CD14-positive monocyte (primary cell): Measurements from ENCODE around the gene TFEC. TPM values are rescaled to one million over a fixed set of nuclear protein-coding genes. Genes with fewer than 3 reads are reported as not detected.

Experiments
- DNase-seq, 3 donors: peaks; one replicate each; pipeline ENCODE4 v3.0.0-alpha.2; 2011 to 2022
- H2AFZ ChIP-seq: 2 replicates; pipeline ENCODE4 v1.6.0; 2012; ENCODE audit warnings: mild to moderate bottlenecking, low read depth, low read length, inconsistent platforms; ENCODE audit not compliant: insufficient read depth, poor library complexity, severe bottlenecking
- H3K27ac ChIP-seq, 2 donors: 1 replicate in 1 of 2; 2 replicates in 1 of 2; pipeline ENCODE4 v1.5.1; 2012 to 2013; ENCODE audit warnings: low read length in 2 of 2, control low read depth in 1 of 2, inconsistent platforms in 1 of 2, low read depth in 1 of 2, mild to moderate bottlenecking in 1 of 2
- H3K27me3 ChIP-seq, 2 donors: one replicate each; pipeline versions ENCODE4 v1.6.0 to v1.6.1; 2011 to 2013; ENCODE audit warnings: low read length in 2 of 2; ENCODE audit not compliant: control insufficient read depth in 2 of 2, insufficient read depth in 2 of 2
- H3K36me3 ChIP-seq, 2 donors: replicated peaks in 1 of 2; 1 replicate in 1 of 2; 2 replicates in 1 of 2; pipeline versions ENCODE4 v1.5.1 to v1.6.1; 2012 to 2013; ENCODE audit warnings: low read length in 2 of 2, control low read depth in 1 of 2, inconsistent platforms in 1 of 2, mild to moderate bottlenecking in 1 of 2; ENCODE audit not compliant: insufficient read depth in 2 of 2, control insufficient read depth in 1 of 2
- H3K4me1 ChIP-seq, 2 donors: 1 replicate in 1 of 2; 2 replicates in 1 of 2; pipeline versions ENCODE4 v1.5.1 to v1.6.1; 2012 to 2013; ENCODE audit warnings: low read length in 2 of 2, control low read depth in 1 of 2, inconsistent platforms in 1 of 2, mild to moderate bottlenecking in 1 of 2, moderate library complexity in 1 of 2; ENCODE audit not compliant: insufficient read depth in 2 of 2, control insufficient read depth in 1 of 2
- H3K4me2 ChIP-seq: replicated peaks from 2 replicates; pipeline ENCODE3; 2012; ENCODE audit warnings: low read length, moderate library complexity, mild to moderate bottlenecking; ENCODE audit not compliant: poor library complexity, severe bottlenecking; ENCODE audit errors: extremely low read depth
- H3K4me3 ChIP-seq, 3 experiments: fragments of 200-600 bp in 1 of 3; sonication (generic) in 1 of 3; replicated peaks in 1 of 3; 1 replicate in 2 of 3; 2 replicates in 1 of 3; pipeline ENCODE4 v1.5.1; 2011 to 2013; ENCODE audit warnings: low read length in 3 of 3, mild to moderate bottlenecking in 3 of 3, control low read depth in 2 of 3, low read depth in 2 of 3, inconsistent platforms in 1 of 3, moderate library complexity in 1 of 3
- H3K79me2 ChIP-seq: 2 replicates; pipeline ENCODE4 v1.6.0; 2012; ENCODE audit warnings: mild to moderate bottlenecking, control low read depth, inconsistent platforms, low read length, moderate library complexity; ENCODE audit not compliant: insufficient read depth
- H3K9ac ChIP-seq: 2 replicates; pipeline ENCODE4 v1.6.0; 2017; ENCODE audit warnings: low read length, mild to moderate bottlenecking; ENCODE audit not compliant: insufficient read depth, poor library complexity, severe bottlenecking
- H3K9me3 ChIP-seq, 2 donors: replicated peaks in 1 of 2; 1 replicate in 1 of 2; 2 replicates in 1 of 2; pipeline versions ENCODE4 v1.5.1 to v1.6.1; 2012 to 2013; ENCODE audit warnings: low read length in 2 of 2, control low read depth in 1 of 2; ENCODE audit not compliant: control insufficient read depth in 1 of 2, insufficient read depth in 1 of 2
- H4K20me1 ChIP-seq: 2 replicates; pipeline ENCODE4 v1.6.0; 2012; ENCODE audit warnings: mild to moderate bottlenecking, low read length, control low read depth, moderate library complexity; ENCODE audit not compliant: insufficient read depth
- H3K27ac Mint-ChIP-seq, 7 donors: one replicate each; pipeline ENCODE4 v1.8.0; 2020; ENCODE audit warnings: mild to moderate bottlenecking in 7 of 7, mixed read lengths in 7 of 7, moderate library complexity in 6 of 7, inconsistent platforms in 2 of 7
- H3K27me3 Mint-ChIP-seq, 3 donors: one replicate each; pipeline ENCODE4 v1.8.0; 2021 to 2022; ENCODE audit warnings: low read depth in 3 of 3, mild to moderate bottlenecking in 3 of 3, mixed read lengths in 3 of 3, moderate library complexity in 3 of 3, inconsistent platforms in 1 of 3
- H3K36me3 Mint-ChIP-seq, 2 donors: one replicate each; pipeline ENCODE4 v1.8.0; 2020; ENCODE audit warnings: mixed read lengths in 2 of 2, inconsistent platforms in 1 of 2, mild to moderate bottlenecking in 1 of 2
- H3K4me1 Mint-ChIP-seq: one replicate; pipeline ENCODE4 v1.8.0; 2020; ENCODE audit warnings: mild to moderate bottlenecking, mixed read lengths
- H3K4me3 Mint-ChIP-seq, 2 donors: one replicate each; pipeline ENCODE4 v1.8.0; 2020; ENCODE audit warnings: mild to moderate bottlenecking in 2 of 2, mixed read lengths in 2 of 2, moderate library complexity in 1 of 2
- H3K9me3 Mint-ChIP-seq, 7 donors: one replicate each; pipeline ENCODE4 v1.8.0; 2020 to 2022; ENCODE audit warnings: mixed read lengths in 7 of 7, mild to moderate bottlenecking in 6 of 7, moderate library complexity in 6 of 7, inconsistent platforms in 2 of 7
- CTCF ChIP-seq: fragments of 200-600 bp; IDR thresholded peaks from one replicate; pipeline ENCODE4 v1.8.0; 2022; ENCODE audit warnings: antibody characterized with exemption, mild to moderate bottlenecking
- WGBS: methylation state at CpG from one replicate; pipeline ENCODE4 v1.1.5; 2013; ENCODE audit warnings: missing lambda C conversion rate; ENCODE audit not compliant: insufficient coverage; 5-methylcytosine and 5-hydroxymethylcytosine counted together
- intact Hi-C, 2 donors: fragments of 100-400 bp; cut with micrococcal nuclease; formaldehyde crosslinking; loops; one replicate each; pipeline versions ENCODE4 v1.15.0 to v1.15.1; 2023
- polyA plus RNA-seq, 3 donors: library from polyadenylated mRNA; depleted of rRNA in 1 of 3; unstranded in 2 of 3; stranded (reverse) in 1 of 3; fragments of 300-500 nt in 2 of 3; fragments of >200 nt in 1 of 3; fragmentation: Illumina TruSeq in 2 of 3; gene quantifications; 1 replicate in 2 of 3; 2 replicates in 1 of 3; pipeline ENCODE4 v1.2.3, GENCODE V29; 2012 to 2021

TFEC gene
- polyA plus RNA-seq, 3 donors = 13.3 to 55.9 (median 17.4) TPM

GRCh38 chr7:115906731-115907130 lies 123.8 kb downstream of the TFEC start:
- Histone ChIP-seq H3K79me2 (no peaks in the 10 kb centered on the region), H3K9me3 (no peaks in the 10 kb centered on the region), H3K36me3 (no peaks in the 10 kb centered on the region), H3K27ac (no peak overlapping the region), H3K27me3 (no peaks in the 10 kb centered on the region), H2AFZ (no peak overlapping the region), H3K4me1 (peaks cover 6 to 13% of the 10 kb centered on the region in 2 donors), H3K4me3 (no peak overlapping the region), H4K20me1 (no peaks in the 10 kb centered on the region), H3K4me2 (no peak overlapping the region), H3K9ac (no peak overlapping the region)
- Mint-ChIP-seq H3K27me3 (peaks cover 2 to 5% (median 5%) of the 10 kb centered on the region in 3 donors), H3K9me3 (no peaks in the 10 kb centered on the region), H3K27ac (no peak overlapping the region), H3K36me3 (no peaks in the 10 kb centered on the region), H3K4me3 (no peak overlapping the region), H3K4me1 (peaks cover 10% of the 10 kb centered on the region)
- no peak for DNase-seq
- no CpG with 5 or more reads among the region's 1 CpG for WGBS
- TF ChIP-seq CTCF = no peak
- intact Hi-C loops = no loop called here

- Histone ChIP-seq H3K9me3 (peaks cover 0 to 6% of the 10 kb centered on the region in 2 donors), H3K4me1 (no peaks in the 10 kb centered on the region), H3K9ac (no peak overlapping the region), H3K4me3 (no peak overlapping the region), H3K27ac (no peak overlapping the region), H3K27me3 (no peaks in the 10 kb centered on the region), H2AFZ (no peak overlapping the region), H3K79me2 (no peaks in the 10 kb centered on the region), H3K36me3 (no peaks in the 10 kb centered on the region), H4K20me1 (no peaks in the 10 kb centered on the region), H3K4me2 (no peak overlapping the region)
- DNase-seq = no peak
- Mint-ChIP-seq H3K4me1 (no peaks in the 10 kb centered on the region), H3K27ac (no peak overlapping the region), H3K4me3 (no peak overlapping the region), H3K27me3 (peaks cover 0 to 8% (median 0%) of the 10 kb centered on the region in 3 donors), H3K9me3 (peaks cover 7 to 22% (median 15%) of the 10 kb centered on the region in 7 donors), H3K36me3 (no peaks in the 10 kb centered on the region)
- WGBS = 94% methylated on average over 3 of the region's 3 CpGs
- TF ChIP-seq CTCF = no peak
- intact Hi-C loops = no loop called here
Observed at GRCh38 chr7:115889669-115889984, 140.9 kb downstream of the TFEC start.
